Left ventricle myocardium inferior (tissue), 1 donor: ENCODE data around the gene ACSM6. TPM values are rescaled to one million over a fixed set of nuclear protein-coding genes. Genes with fewer than 3 reads are reported as not detected.
A peak's percentile ranks its signal among the peaks of the same experiment; 100 is the strongest.

Source experiments
- DNase-seq: peaks from one replicate; pipeline ENCODE4 v3.0.0-alpha.2; 2020
- H3K27ac ChIP-seq: fragments of 200-600 bp; replicated peaks from 2 replicates; pipeline ENCODE4 v1.8.0; 2021
- H3K27me3 ChIP-seq: fragments of 200-600 bp; 2 replicates; pipeline ENCODE4 v1.8.0; 2021; ENCODE audit warnings: low read depth
- H3K36me3 ChIP-seq: fragments of 200-600 bp; 2 replicates; pipeline ENCODE4 v1.8.0; 2021
- H3K4me1 ChIP-seq: fragments of 200-600 bp; 2 replicates; pipeline ENCODE4 v1.8.0; 2021
- H3K4me3 ChIP-seq: fragments of 200-600 bp; 2 replicates; pipeline ENCODE4 v1.8.0; 2021; ENCODE audit warnings: mild to moderate bottlenecking, moderate library complexity
- H3K9me3 ChIP-seq: fragments of 200-600 bp; replicated peaks from 2 replicates; pipeline ENCODE4 v1.8.0; 2021
- intact Hi-C: fragments of 100-400 bp; cut with micrococcal nuclease; formaldehyde crosslinking; loops from one replicate; pipeline ENCODE4 v1.11.0; 2022
- total RNA-seq: library from RNA; stranded (reverse); fragmentation: NEBNext Ultra II Directional; extraction: Animal tissue kit (Norgen Biotek cat#: 25700); gene quantifications from one replicate; pipeline ENCODE4 v1.2.1, GENCODE V29; 2021
- TF ChIP-seq, protein P1 (sequence below): fragments of 200-600 bp; IDR thresholded peaks from 2 replicates; pipeline ENCODE4 v1.8.0; 2021; ENCODE audit warnings: antibody characterized with exemption, mild to moderate bottlenecking, borderline replicate concordance
- donor health status: DM: no; HTN: yes; CAD: no; lungs with severe emphysema.

Gene ACSM6
- total RNA-seq, 1 donor from 2014 or later: not detected

DNA sequence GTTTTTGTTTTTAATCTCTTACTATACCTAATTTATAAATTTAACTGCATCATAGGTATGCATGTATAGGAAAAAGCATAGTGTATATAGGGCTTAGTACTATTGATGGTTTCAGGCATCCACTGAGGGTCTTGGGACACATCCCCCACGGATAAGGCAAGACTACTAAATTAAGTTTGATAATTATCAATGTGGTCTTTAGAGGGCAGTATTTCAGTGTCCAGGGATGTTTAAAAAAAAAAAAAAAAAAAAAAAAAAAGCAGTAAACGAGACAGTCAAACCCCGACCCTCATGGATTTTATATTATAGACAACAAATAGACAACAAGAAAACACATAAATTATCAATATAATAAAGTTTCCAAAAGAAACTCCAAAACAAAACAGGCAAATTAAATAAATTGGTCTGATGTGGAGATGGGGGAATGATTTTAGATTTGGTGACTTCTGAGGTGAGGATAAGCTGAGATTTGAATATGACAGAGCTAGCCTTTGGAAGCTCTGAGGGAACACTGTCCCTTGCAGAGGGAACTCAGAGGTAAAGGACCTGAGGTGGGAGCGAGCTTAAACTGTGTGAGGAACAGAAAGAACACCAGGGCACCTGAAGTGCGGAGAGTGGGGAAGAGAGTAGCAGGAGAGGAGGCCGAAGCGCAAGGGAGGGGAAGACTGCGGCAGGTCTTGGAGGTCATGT, 14.8 kb downstream of the ACSM6 start:
- Histone ChIP-seq H3K9me3 (peaks cover 6% of the 10 kb centered on the region), H3K4me1 (no peaks in the 10 kb centered on the region), H3K36me3 (no peaks in the 10 kb centered on the region), H3K4me3 (no peak overlapping the region), H3K27me3 (no peaks in the 10 kb centered on the region), H3K27ac (no peak overlapping the region)
- TF ChIP-seq, protein P1, sequence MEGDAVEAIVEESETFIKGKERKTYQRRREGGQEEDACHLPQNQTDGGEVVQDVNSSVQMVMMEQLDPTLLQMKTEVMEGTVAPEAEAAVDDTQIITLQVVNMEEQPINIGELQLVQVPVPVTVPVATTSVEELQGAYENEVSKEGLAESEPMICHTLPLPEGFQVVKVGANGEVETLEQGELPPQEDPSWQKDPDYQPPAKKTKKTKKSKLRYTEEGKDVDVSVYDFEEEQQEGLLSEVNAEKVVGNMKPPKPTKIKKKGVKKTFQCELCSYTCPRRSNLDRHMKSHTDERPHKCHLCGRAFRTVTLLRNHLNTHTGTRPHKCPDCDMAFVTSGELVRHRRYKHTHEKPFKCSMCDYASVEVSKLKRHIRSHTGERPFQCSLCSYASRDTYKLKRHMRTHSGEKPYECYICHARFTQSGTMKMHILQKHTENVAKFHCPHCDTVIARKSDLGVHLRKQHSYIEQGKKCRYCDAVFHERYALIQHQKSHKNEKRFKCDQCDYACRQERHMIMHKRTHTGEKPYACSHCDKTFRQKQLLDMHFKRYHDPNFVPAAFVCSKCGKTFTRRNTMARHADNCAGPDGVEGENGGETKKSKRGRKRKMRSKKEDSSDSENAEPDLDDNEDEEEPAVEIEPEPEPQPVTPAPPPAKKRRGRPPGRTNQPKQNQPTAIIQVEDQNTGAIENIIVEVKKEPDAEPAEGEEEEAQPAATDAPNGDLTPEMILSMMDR: peak; percentile 47
- no peak for DNase-seq
- intact Hi-C loops: no loop called here

DNA sequence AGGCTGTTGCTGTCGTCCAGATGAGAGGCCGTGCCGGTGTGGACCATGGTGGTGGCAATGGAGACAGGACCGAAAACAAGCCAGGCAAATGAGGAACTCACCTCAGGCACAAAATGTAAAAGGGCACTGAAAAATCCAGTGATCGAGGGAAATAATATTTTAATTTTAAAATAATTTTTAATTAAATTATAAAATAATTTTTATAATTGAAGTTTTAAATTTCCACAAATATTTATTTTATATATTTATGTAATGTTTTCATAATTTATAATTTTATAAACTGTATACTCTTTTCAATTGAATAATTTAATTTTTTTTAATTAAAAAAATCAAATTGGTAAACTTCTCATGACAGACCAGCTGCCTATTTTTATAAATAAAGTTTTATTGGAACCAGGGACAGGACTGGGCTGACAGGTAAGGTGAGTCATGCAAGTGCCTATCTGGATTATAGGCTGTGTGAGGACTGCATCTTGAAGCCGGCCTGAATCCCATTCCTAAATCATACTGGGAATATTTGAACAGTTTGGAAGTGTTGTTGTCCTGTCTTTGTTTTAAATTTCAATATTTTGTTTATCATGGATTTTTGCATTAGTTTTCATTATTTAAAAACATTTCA, 15.6 kb downstream of the ACSM6 start:
- Histone ChIP-seq H3K27me3 (no peaks in the 10 kb centered on the region), H3K9me3 (peaks cover 6% of the 10 kb centered on the region), H3K36me3 (no peaks in the 10 kb centered on the region), H3K4me3 (no peak overlapping the region), H3K4me1 (no peaks in the 10 kb centered on the region), H3K27ac (no peak overlapping the region)
- intact Hi-C loops: no loop called here
- TF ChIP-seq, protein P1: no peak
- DNase-seq: no peak

DNA sequence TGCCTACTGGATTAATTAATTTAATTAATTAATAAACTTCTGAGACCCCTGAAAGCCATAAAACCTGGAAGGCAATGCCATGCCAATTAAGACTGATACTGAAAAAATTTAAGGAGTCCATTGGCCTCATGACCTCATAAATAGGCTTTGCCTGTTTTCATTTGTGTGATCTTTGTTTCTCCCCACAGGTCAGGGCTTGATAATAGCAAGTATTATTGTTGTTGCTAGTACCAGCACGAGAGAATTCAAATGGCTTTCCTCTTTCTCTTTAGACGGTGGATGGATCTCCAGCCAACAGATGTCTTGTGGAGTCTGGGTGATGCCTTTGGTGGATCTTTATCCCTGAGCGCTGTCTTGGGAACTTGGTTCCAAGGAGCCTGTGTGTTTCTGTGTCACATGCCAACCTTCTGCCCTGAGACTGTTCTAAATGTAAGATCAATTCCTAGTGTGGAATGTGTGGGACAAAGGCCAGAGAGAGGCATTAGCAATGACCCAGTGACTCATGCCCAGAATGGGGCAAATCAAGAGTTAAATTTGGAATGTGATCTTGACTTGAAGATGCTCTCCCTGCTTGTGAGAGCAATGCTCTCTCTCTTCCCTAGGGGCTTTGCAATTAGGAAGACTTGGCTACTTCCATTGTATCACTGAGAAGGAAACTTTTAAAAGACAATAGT, 17.7 kb downstream of the ACSM6 start:
- Histone ChIP-seq H3K27ac (no peak overlapping the region), H3K36me3 (no peaks in the 10 kb centered on the region), H3K4me3 (no peak overlapping the region), H3K27me3 (no peaks in the 10 kb centered on the region), H3K9me3 (no peaks in the 10 kb centered on the region), H3K4me1 (no peaks in the 10 kb centered on the region)
- TF ChIP-seq, protein P1: no peak
- intact Hi-C loops: no loop called here
- no peak for DNase-seq

DNA sequence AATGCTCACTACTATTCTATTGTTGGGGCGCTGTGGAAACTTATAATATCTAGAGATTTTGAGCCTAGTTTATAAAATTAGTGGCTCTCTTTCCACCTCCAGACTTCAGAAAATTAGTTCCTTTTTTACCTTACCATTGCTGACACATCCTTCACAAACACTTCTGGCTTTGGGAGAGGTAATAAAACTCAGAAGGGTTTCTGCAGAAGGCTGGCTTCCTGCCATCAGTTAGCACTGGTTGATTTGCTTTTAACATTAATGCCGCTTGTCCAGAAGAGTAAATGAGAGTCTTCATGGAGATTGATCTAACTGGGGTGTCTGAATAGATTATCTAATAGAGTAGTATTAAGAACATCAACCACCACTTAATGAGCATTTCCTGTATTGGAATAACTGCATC, 20.3 kb downstream of the ACSM6 start:
- TF ChIP-seq, protein P1: no peak
- no peak overlapping the region for H3K27ac ChIP-seq
- DNase-seq: no peak
- intact Hi-C loops: no loop called here
- H3K4me1 ChIP-seq: no peaks in the 10 kb centered on the region
- H3K4me3 ChIP-seq: no peak overlapping the region
- H3K36me3 ChIP-seq: no peaks in the 10 kb centered on the region
- no peaks in the 10 kb centered on the region for H3K9me3 ChIP-seq
- H3K27me3 ChIP-seq: no peaks in the 10 kb centered on the region

DNA sequence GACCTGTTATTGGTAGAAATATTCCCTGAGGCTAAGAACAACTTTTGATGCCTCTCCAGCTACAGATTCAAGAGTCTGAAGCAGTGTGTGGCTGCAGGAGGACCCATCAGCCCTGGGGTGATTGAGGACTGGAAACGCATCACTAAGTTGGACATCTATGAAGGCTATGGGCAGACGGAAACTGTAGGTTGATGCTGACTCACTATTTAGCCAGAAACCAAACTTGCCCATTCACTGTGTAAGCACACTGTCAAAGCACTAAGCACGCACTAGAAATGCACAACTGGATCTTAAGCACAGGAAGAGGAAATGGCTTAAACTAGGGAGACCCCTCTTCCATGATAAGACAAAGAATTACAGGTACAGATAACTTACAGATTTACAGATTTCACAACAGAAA, 20.8 kb downstream of the ACSM6 start:
- intact Hi-C loops: no loop called here
- TF ChIP-seq, protein P1: no peak

More for the DNA sequence above, 20.8 kb downstream of the ACSM6 start:
- no peaks in the 10 kb centered on the region for H3K4me1 ChIP-seq
- no peak for DNase-seq
- H3K9me3 ChIP-seq: no peaks in the 10 kb centered on the region
- H3K4me3 ChIP-seq: no peak overlapping the region
- no peaks in the 10 kb centered on the region for H3K27me3 ChIP-seq
- H3K27ac ChIP-seq: no peak overlapping the region
- no peaks in the 10 kb centered on the region for H3K36me3 ChIP-seq
